ENCODE results near the gene TFR2. TPM values are rescaled to one million over a fixed set of nuclear protein-coding genes. Genes with fewer than 3 reads are reported as not detected.

The TFR2 gene
- total and polyA plus RNA-seq, 2 experiments from 2014 or later: 3.7 to 4.2 TPM

DNA sequence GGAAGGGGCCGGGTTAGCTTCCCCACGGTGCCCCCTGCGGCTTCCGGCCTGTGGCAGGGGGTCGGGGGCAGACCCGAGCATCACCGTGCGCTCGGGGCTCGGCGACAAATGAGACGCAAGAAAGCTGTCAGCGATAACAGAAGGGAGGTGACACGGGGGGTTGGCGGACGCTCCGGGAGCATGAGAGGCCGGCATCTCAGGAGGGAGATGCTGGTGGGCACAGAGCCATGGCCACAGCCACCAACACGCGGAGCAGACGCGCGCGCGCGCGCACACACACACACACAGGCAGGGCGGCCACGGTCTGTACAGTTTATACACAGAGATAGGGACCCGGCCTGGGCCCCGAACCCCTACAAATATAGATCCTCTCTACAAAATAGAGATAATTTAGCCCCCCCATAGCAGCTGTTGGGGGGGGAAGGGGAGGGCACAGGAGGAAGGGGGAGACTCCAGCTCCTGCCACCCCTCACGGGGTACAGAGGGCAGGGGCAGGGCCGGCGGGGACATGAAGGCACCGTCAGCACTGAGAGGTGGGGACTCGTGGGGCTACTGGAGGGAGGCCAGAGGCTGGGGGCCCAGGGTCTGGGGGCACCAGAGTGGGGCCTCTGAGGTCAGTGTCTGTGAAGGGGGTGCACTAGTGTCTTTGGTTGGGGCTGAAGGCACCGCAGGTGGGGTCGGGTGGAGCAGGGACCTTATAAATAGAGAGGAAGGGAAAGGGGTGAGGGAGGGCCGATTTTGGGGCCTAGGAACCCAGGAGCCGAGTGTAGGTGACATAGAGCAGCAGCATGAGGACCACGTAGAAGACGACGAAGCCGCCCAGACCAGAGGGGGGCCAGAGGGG lies 66.8 kb downstream of the TFR2 start (continued):
- TF ChIP-seq, protein P1, sequence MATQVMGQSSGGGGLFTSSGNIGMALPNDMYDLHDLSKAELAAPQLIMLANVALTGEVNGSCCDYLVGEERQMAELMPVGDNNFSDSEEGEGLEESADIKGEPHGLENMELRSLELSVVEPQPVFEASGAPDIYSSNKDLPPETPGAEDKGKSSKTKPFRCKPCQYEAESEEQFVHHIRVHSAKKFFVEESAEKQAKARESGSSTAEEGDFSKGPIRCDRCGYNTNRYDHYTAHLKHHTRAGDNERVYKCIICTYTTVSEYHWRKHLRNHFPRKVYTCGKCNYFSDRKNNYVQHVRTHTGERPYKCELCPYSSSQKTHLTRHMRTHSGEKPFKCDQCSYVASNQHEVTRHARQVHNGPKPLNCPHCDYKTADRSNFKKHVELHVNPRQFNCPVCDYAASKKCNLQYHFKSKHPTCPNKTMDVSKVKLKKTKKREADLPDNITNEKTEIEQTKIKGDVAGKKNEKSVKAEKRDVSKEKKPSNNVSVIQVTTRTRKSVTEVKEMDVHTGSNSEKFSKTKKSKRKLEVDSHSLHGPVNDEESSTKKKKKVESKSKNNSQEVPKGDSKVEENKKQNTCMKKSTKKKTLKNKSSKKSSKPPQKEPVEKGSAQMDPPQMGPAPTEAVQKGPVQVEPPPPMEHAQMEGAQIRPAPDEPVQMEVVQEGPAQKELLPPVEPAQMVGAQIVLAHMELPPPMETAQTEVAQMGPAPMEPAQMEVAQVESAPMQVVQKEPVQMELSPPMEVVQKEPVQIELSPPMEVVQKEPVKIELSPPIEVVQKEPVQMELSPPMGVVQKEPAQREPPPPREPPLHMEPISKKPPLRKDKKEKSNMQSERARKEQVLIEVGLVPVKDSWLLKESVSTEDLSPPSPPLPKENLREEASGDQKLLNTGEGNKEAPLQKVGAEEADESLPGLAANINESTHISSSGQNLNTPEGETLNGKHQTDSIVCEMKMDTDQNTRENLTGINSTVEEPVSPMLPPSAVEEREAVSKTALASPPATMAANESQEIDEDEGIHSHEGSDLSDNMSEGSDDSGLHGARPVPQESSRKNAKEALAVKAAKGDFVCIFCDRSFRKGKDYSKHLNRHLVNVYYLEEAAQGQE (IDR thresholded peaks at IDR 0.05; ENCODE audit: unreplicated experiment): no peak
- TF ChIP-seq NANOG (IDR thresholded peaks at IDR 0.05; ENCODE audit: borderline replicate concordance): no peak
- TF ChIP-seq ZNF331 (CRISPR knock-in tag; IDR thresholded peaks at IDR 0.05; ENCODE audit: low read depth): no peak
- no peak for TF ChIP-seq JUNB (IDR thresholded peaks at IDR 0.05; ENCODE audit: unreplicated experiment)
- TF ChIP-seq CREB1 (CRISPR knock-in tag; IDR thresholded peaks at IDR 0.05; ENCODE audit: low read depth): no peak
- TF ChIP-seq EZH2phosphoT487 (IDR thresholded peaks at IDR 0.05; ENCODE audit: unreplicated experiment): no peak

DNA sequence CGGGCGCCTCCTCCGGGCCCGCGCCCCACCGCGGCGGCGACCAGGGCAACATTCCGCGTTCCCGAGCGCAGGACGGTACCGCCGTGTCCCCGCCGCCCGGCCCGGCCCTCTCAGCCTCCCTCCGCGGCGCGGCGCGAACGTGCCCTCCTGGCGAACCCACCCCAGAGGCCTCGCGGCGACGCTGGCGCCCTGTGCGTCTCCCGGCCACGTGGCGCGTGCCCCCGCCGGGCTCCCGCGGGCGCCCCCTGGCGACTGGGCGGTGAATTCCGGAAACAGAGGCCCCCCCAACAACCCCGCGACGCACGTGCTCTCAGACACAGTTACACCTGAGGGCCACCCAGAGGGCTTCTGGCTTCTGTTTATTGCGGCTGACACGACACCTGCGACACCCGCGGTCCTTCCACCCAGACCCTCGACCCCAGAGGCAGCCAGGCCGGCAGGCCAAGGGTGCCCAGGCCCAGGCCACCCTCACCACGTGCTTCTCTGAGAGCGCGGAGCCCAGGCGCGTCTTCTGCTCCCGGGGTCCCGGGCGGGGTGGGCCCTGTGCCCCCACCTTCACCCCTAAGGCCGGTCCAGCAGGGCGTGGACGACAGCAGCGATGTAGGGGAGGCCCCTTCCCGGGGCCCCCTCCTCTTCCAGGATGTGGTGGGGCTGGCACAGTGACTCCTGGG lies 67.5 kb downstream of the TFR2 start, which contains the start of gene SAP25:
Gene SAP25 (minus strand): TSS at position 210 of the 671 bp plus-strand sequence. CDS start 158 bp downstream, at position 52.
- Mint-ChIP-seq H3K4me1 (peaks cover 24% of the 10 kb centered on the region), H3K4me3 (no peak within 1 kb of the TSS), H3K27me3 (ENCODE audit: insufficient read depth, low read depth, poor library complexity) (peaks cover 34% of the 10 kb centered on the region), H3K9me3 (no peaks in the 10 kb centered on the region), H3K36me3 (ENCODE audit: low read depth) (peaks cover 12% of the 10 kb centered on the region), H3K27ac (no peak within 1 kb of the TSS; the same call in 1 of the 2 replicates)
- TF ChIP-seq ZNF331 (CRISPR knock-in tag; IDR thresholded peaks at IDR 0.05; ENCODE audit: low read depth): no peak
- peak; percentile 35 for TF ChIP-seq POLR2AphosphoS5 (IDR thresholded peaks at IDR 0.05; ENCODE audit: low read depth)
- TF ChIP-seq, protein P2, sequence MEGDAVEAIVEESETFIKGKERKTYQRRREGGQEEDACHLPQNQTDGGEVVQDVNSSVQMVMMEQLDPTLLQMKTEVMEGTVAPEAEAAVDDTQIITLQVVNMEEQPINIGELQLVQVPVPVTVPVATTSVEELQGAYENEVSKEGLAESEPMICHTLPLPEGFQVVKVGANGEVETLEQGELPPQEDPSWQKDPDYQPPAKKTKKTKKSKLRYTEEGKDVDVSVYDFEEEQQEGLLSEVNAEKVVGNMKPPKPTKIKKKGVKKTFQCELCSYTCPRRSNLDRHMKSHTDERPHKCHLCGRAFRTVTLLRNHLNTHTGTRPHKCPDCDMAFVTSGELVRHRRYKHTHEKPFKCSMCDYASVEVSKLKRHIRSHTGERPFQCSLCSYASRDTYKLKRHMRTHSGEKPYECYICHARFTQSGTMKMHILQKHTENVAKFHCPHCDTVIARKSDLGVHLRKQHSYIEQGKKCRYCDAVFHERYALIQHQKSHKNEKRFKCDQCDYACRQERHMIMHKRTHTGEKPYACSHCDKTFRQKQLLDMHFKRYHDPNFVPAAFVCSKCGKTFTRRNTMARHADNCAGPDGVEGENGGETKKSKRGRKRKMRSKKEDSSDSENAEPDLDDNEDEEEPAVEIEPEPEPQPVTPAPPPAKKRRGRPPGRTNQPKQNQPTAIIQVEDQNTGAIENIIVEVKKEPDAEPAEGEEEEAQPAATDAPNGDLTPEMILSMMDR (conservative IDR thresholded peaks at IDR 0.05; ENCODE audit: low read depth in 2 of 2): peak; percentile 65 to 73
- no peak for TF ChIP-seq STAT1 (IDR thresholded peaks at IDR 0.05; ENCODE audit: unreplicated experiment)
- peak; percentile 40; the same call in 1 of the 2 replicates for TF ChIP-seq CREB1 (CRISPR knock-in tag; IDR thresholded peaks at IDR 0.05; ENCODE audit: low read depth)
- peaks cover 28% of the 10 kb centered on the region for H3K4me1 ChIP-seq (ENCODE audit: insufficient read depth)
- no peaks in the 10 kb centered on the region for H3K79me2 ChIP-seq (replicated peaks; ENCODE audit: insufficient read depth)
- peak; percentile 5 for ATAC-seq
- H3F3A ChIP-seq (replicated peaks; ENCODE audit: low read depth): peaks cover 12% of the 10 kb centered on the region; the same call in 1 of the 2 replicates
- no peak within 1 kb of the TSS for H3K4me2 ChIP-seq
- H3K27ac ChIP-seq (ENCODE audit: low read depth): no peak within 1 kb of the TSS
- H4K20me1 ChIP-seq (replicated peaks; ENCODE audit: insufficient read depth): no peaks in the 10 kb centered on the region
- H3K36me3 ChIP-seq (ENCODE audit: insufficient read depth): peaks cover 5% of the 10 kb centered on the region; the same call in 1 of the 2 replicates
- H3K4me3 ChIP-seq: no peak within 1 kb of the TSS
- no peaks in the 10 kb centered on the region for H3K9me2 ChIP-seq (ENCODE audit: insufficient read depth)
- peaks cover 12% of the 10 kb centered on the region; the same call in 1 of the 2 replicates for H3K27me3 ChIP-seq (ENCODE audit: insufficient read depth)
- H2AFZ ChIP-seq: no peak within 1 kb of the TSS
- peak; percentile 80 for DNase-seq (ENCODE audit: low spot score)

All from GM23338 (cell line).